ENCODE results near the gene TOMM7.
"Not testable (repeated sequence)": the region's sequence is repeated elsewhere in the genome, so short reads cannot be mapped to it uniquely, and the experiment has no call there.

The TOMM7 gene

GRCh38 chr7:22814261-22815208 is 8.1 kb downstream of the TOMM7 start:
- no peak for DNase-seq

DNA sequence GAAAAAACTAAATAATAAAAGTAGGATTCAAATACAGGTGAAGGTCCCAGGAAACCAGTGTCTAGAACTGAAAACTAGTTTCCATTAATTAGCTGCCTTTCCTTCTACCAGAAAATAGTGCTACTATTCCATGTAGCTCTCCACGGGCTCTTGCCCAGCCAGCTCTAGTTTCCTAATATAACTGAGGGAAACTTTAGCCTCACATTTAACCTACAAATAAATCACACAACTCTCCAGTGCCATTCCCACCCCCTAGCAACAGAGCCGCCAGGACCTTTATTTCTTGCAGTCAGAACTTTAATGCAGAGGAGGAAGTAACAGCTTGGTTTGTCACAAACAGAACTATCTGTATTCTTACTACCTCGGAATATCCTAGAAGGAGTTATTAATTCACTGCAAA is 10.3 kb downstream of the TOMM7 start:
- DNase-seq = no peak

DNA sequence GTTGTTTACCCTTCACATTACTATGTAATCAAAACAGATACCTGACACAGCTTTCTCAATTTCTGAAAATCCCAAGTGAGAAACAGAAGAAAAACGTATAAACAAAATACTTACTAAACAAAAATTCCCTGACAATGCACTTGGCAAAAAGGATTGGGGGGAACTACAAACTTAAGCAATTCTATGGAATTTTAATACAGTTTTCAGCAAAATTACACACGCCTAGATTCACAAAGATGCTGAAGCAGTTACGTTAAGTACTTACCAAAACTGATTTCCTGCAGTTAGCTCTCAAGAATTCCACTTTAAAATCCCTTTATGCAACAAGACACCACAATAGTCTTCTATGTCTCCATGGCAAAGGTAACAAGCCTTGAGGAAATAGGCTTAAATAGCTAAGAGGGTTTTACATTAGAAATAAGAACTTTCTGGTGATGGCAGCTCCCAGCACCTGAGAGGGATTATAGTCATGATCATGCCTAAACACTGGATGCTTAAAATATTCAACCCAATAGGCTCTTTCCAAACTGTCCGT is 10.8 kb downstream of the TOMM7 start:
- no peak for DNase-seq

DNA sequence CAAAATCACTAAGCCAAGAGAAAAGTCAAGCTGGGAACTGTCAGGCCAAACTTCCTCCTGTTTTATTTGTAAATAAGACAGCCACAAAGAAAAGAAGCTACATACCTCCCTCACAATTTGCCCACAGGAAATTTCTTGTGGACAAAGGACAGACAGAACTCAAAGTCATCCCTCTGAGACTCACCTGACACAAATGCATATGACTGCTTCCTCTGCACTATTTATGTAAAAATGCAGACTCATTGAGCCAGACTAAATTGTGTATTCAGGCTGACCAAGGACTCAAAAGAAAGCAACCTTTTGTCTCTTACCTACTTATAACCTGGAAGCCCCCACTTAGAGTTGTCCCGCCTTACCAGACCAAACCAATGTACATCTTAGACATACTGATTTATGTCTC is 11.8 kb downstream of the TOMM7 start:
- DNase-seq = no peak

GRCh38 chr7:22809902-22810642 is 12.6 kb downstream of the TOMM7 start:
- DNase-seq = no peak

- no peak for DNase-seq
Observed at GRCh38 chr7:22808140-22808539, 14.5 kb downstream of the TOMM7 start.

DNA sequence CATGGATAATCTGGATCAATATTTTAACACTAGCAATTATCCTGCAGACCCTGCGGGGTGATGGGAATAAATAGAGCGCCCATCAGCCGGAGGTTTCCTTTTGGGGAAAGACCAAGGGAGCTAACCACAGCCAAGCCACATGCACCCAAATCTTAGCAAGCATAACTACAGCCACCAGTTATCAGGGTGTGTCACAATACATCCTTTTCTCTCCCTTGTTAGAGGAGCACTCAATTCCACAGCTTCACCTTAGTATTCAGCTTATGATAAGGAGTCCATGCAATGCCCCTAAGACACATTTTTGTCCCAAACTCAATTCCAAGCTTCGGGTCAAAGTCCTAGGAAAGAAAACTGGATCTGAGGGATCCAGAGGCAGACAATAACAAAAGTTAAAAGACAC is 15.9 kb downstream of the TOMM7 start:
- DNase-seq = no peak

DNA sequence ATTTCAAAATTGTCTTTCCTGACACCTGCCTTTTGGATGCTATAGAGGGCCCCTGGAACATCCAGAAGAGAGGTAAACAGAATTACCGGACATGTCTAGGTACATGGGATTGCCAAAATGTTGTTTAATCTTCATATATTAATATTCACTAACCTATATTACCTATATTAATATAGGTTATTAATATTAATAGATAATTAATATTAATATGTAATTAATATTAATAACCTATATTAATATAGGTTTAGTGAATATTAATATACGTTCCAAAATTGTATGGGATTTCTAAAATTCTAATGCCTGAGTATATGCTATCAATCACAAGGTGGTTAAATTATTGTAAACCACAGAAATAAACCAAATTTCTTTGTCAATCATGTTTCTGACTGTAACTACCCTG is 17.4 kb downstream of the TOMM7 start:
- DNase-seq = no peak

DNA sequence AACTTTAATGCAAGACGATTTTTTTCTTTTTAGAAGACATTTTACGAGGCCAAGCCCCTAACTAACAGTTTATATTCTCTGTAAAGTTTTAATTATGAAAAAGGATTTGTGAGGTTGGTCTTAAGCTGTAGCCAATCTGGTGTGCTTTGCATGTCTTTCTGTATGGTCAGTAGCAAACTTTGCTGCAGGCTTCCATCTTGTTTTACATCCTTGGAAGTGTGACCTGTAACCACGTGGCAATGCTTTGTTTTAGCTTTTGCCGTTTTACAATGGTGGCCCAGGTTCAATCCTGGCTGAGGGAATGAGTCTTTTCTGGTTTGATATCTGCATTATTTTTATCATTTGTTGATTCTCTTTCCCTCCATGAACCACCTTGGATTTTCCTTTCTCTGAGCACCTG is 19.8 kb downstream of the TOMM7 start:
- DNase-seq = not testable (repeated sequence)

DNA sequence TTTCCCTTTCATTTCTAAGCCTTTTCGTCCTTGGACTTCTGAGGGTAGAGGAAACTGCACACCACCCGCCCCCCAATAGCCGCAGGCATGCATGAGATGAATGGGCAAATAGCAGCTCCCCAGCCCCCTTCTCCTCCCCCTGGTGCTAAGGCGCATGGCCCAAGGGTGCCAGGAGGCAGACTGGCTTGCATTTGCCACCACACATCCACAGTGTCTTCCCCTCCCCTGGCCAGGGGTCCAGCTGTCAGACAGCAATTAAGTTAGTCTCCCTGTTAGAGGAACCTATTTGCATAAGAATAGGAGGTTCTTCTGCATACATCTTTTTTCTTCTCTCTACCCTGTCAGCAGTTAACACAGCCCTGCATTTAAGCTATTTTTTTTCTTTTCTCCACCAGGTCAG is 20.2 kb downstream of the TOMM7 start:
- no peak for DNase-seq

DNA sequence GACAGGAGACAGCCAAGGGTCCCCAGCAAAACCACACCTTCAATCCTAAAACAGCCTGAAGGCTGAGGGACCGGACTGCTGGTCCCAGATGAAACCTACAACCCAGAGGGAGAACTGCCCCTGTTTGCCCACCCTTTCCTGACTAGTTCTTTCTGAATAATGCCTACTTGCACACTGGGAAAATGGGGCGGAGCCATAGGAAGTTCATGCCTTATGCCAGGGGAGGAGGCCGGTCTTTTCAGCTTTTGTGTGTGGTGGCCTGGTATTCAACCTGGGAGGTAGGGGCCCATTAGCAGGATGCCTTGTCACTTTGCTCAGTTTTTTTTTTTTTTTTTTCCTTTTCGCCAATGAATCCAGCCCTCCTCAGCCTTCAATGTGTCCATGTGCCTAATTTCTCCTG is 20.7 kb downstream of the TOMM7 start:
- no peak for DNase-seq

GRCh38 chr7:22799633-22800032 is 23.0 kb downstream of the TOMM7 start:
- DNase-seq = no peak

DNA sequence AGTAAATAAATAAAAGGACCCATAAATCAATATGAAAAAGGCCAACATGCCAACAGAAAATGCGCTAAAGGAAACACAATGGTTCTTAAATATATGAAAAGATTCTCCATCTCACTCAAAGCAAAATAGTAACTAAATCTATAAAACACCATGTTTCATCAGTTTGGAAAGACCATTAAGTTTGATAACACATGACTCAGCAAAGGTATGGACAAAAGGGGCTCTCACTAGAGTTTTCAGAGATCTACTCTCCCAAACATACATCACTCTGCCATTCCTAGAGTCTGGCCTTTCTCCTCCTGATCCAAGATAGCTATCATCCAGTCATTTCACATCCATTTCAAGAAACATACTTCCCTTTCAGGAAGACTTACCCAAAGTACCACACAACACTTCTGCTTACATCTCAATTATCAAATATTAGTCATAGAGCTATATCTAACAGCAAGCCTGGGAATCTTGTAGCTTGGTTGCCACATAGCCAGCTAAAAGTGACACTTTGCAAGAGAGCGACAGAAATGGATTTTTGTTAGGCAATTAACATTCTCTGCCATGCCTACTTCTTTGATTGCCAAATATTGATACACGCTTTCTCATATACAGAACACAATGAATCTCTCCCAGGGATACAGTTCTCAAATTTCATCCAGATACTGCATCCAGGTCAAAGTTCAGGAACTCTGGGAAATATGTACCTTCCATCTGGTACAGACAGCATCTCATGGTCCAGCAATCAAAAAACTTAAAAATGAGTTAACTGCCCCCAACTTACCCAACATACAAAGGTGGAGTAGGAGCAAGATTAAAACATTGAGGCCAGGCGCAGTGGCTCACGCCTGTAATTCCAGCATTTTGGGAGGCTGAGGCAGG is 28.8 kb downstream of the TOMM7 start:
- no peak for DNase-seq

DNA sequence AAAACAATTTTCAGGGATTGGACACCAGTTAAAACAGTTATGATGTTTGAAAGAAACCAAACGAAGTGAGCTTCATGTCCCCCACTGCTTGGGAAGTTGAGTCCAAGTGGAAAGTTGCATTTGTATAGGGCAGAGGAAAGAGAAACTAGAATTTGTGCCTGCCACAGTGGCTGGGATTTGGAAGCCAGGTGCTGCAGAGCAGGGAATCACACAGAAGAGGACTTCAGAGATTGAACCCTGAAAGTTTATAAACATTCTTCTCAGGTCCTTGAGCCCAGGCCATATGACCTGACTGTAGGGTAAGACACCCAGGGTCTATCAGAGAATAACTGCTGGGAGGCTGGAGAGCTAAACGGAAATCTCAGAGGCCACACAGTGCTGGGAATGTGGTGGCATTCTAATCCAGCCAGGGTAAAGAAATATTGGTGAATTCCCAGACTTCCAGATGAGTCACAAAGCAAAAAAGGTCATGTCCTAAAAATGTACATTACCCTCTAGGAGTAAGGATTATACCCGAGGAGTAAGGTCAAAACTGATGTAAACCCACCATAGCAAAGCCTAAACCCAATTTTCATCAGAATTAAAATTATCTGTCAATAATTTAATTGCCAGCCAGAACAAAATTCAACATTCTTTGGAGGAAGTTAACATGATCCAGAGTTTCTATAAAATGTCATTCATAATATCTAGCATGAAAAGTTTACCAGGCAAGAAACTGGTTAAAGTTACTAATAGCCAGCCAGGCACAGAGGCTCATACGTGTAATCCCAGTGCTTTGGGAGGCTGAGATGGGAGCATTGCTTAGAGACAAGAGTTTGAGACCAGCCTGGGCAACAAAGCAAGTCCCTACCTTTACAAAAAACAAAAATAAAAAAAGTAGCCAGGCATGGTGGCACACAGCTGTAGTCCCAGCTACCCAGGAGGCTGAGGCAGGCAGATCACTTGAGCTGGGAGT is 31.2 kb downstream of the TOMM7 start:
- no peak for DNase-seq

DNA sequence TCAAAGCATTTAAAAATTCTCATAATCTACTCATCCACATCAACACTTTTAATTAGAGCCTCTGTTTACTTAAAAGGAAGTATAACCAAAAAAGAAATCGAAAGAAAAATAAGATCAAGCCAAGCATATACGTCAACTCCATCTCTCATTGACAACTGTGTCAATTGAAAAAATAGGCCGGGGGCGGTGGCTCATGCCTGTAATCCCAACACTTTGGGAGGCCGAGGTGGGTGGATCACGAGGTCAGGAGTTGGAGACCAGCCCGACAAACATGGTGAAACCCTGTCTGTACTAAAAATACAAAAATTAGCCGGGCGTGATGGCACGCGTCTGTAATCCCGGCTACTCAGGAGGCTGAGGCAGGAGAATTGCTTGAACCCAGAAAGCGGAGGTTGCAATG is 32.0 kb downstream of the TOMM7 start:
- not testable (repeated sequence) for DNase-seq

DNA sequence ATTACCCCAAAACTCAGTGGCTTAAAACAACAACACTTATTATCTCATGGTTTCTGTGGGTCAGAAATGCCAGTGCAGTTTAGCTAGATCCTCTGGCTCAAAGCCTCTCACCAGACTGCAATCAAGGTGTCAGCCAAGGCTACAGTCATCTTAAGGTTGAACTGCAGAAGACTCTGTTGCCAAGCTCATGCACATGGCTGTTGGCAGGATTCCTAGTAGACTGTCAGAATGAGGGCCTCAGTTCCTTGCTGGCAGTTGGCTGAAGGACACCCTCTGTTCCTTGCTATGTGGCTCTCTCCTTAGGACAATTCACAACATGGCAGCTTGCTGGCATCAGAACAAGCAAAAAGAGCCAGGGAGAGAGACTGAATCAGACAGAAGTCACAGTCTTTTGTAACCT is 34.7 kb downstream of the TOMM7 start:
- DNase-seq = no peak

GRCh38 chr7:22786290-22786932 is 36.2 kb downstream of the TOMM7 start:
- no peak for DNase-seq

DNA sequence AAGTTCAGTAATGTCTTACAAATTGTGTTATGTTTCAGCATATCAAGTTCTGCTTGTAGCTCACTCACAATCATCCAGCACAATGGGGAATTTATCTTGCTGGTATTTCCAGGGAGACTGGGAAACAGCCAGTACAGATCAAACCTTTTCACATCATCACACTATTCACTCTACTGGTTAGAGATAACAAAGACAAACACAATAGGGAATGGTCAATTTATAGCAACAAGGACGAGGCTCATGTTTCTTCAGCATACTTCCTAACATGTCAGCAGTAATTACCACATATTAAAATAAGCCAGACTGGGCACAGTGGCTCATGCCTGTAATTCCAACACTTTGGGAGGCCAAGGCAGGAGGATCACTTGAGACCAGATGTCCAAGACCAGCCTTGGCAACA is 38.3 kb downstream of the TOMM7 start:
- no peak for DNase-seq

DNA sequence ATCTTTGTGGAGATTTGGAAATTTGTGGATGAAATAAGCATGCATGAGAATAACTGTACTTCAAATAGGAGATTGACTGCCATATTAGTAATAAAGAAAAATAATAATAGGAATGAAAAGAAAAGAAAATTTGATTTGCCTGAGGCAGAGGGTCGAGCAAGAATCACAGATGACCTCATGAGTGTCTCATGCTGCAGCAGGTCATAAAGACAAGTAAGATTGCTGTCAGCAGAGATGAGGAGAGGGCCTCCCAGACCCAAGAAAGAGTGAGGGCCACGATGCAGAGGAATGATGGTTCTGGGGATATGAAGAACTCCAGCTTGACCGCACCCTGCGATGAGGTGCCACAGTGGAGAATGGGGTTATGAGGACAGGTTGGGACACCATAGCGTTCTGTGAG is 39.2 kb downstream of the TOMM7 start:
- no peak for DNase-seq

DNA sequence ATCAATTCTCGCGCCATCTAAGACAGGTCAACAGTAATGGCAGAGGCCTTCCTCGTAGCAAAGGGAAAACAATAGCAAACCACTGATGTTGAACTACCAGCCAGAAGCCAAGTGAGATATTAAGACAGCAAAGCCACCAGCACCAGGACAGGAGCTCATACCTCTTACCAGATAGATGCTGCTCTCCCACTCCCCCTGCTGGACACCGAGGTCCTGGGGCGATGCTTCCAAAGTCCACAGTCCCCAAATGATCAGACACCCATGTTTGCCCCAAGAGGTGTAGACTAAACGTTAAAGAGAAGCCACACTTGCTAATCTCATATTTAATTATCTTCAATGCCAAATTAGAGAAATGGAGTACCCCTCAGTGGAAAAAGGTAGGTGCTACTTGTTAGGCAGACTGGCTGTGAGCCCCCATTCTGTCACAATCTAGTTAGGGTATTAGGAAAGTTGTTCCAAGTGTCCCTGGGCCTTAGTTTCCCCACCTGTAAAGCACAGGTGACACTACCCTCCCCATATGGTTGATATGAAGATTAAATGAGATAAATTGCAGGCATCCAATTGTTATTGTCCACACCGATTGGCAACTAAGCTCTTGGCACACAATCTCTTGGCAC is 39.9 kb downstream of the TOMM7 start:
- peak; percentile 22 for DNase-seq

DNA sequence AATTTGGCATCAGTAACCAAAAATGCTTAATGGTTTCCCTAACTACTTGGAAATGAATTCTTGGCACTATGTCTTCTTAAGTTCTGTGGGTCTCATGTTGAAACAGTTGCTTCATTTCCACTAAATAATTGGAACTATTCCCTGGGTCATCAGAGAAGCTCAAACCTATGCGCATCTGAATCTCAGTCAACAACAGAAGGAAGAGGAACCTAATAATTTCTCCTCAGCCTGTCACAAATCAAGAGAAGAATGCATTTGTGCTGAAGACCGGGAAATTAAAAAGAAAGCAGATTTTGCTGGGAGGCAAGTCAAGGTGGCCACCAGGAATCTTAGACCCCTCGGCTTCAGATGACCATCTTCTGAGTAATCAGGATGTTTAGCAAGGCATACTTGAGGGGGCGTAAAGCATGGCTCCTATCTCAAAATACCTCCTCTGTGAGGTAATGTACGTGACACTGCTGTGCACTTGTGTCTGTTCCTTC is 41.4 kb downstream of the TOMM7 start:
- DNase-seq = no peak

Data from NCI-H1105 (cell line).